CD14-positive monocyte (primary cell): ENCODE data around the gene FOXF2. TPM values are rescaled to one million over a fixed set of nuclear protein-coding genes. Genes with fewer than 3 reads are reported as not detected.

Experiments used
- DNase-seq, 3 donors: peaks; one replicate each; pipeline ENCODE4 v3.0.0-alpha.2; 2011 to 2022
- H2AFZ ChIP-seq: 2 replicates; pipeline ENCODE4 v1.6.0; 2012; ENCODE audit warnings: mild to moderate bottlenecking, low read depth, low read length, inconsistent platforms; ENCODE audit not compliant: insufficient read depth, poor library complexity, severe bottlenecking
- H3K27ac ChIP-seq, 2 donors: 1 replicate in 1 of 2; 2 replicates in 1 of 2; pipeline ENCODE4 v1.5.1; 2012 to 2013; ENCODE audit warnings: low read length in 2 of 2, control low read depth in 1 of 2, inconsistent platforms in 1 of 2, low read depth in 1 of 2, mild to moderate bottlenecking in 1 of 2
- H3K27me3 ChIP-seq, 2 donors: one replicate each; pipeline versions ENCODE4 v1.6.0 to v1.6.1; 2011 to 2013; ENCODE audit warnings: low read length in 2 of 2; ENCODE audit not compliant: control insufficient read depth in 2 of 2, insufficient read depth in 2 of 2
- H3K36me3 ChIP-seq, 2 donors: replicated peaks in 1 of 2; 1 replicate in 1 of 2; 2 replicates in 1 of 2; pipeline versions ENCODE4 v1.5.1 to v1.6.1; 2012 to 2013; ENCODE audit warnings: low read length in 2 of 2, control low read depth in 1 of 2, inconsistent platforms in 1 of 2, mild to moderate bottlenecking in 1 of 2; ENCODE audit not compliant: insufficient read depth in 2 of 2, control insufficient read depth in 1 of 2
- H3K4me1 ChIP-seq, 2 donors: 1 replicate in 1 of 2; 2 replicates in 1 of 2; pipeline versions ENCODE4 v1.5.1 to v1.6.1; 2012 to 2013; ENCODE audit warnings: low read length in 2 of 2, control low read depth in 1 of 2, inconsistent platforms in 1 of 2, mild to moderate bottlenecking in 1 of 2, moderate library complexity in 1 of 2; ENCODE audit not compliant: insufficient read depth in 2 of 2, control insufficient read depth in 1 of 2
- H3K4me2 ChIP-seq: replicated peaks from 2 replicates; pipeline ENCODE3; 2012; ENCODE audit warnings: low read length, moderate library complexity, mild to moderate bottlenecking; ENCODE audit not compliant: poor library complexity, severe bottlenecking; ENCODE audit errors: extremely low read depth
- H3K4me3 ChIP-seq, 3 experiments: fragments of 200-600 bp in 1 of 3; sonication (generic) in 1 of 3; replicated peaks in 1 of 3; 1 replicate in 2 of 3; 2 replicates in 1 of 3; pipeline ENCODE4 v1.5.1; 2011 to 2013; ENCODE audit warnings: low read length in 3 of 3, mild to moderate bottlenecking in 3 of 3, control low read depth in 2 of 3, low read depth in 2 of 3, inconsistent platforms in 1 of 3, moderate library complexity in 1 of 3
- H3K79me2 ChIP-seq: 2 replicates; pipeline ENCODE4 v1.6.0; 2012; ENCODE audit warnings: mild to moderate bottlenecking, control low read depth, inconsistent platforms, low read length, moderate library complexity; ENCODE audit not compliant: insufficient read depth
- H3K9ac ChIP-seq: 2 replicates; pipeline ENCODE4 v1.6.0; 2017; ENCODE audit warnings: low read length, mild to moderate bottlenecking; ENCODE audit not compliant: insufficient read depth, poor library complexity, severe bottlenecking
- H3K9me3 ChIP-seq, 2 donors: replicated peaks in 1 of 2; 1 replicate in 1 of 2; 2 replicates in 1 of 2; pipeline versions ENCODE4 v1.5.1 to v1.6.1; 2012 to 2013; ENCODE audit warnings: low read length in 2 of 2, control low read depth in 1 of 2; ENCODE audit not compliant: control insufficient read depth in 1 of 2, insufficient read depth in 1 of 2
- H4K20me1 ChIP-seq: 2 replicates; pipeline ENCODE4 v1.6.0; 2012; ENCODE audit warnings: mild to moderate bottlenecking, low read length, control low read depth, moderate library complexity; ENCODE audit not compliant: insufficient read depth
- H3K27ac Mint-ChIP-seq, 7 donors: one replicate each; pipeline ENCODE4 v1.8.0; 2020; ENCODE audit warnings: mild to moderate bottlenecking in 7 of 7, mixed read lengths in 7 of 7, moderate library complexity in 6 of 7, inconsistent platforms in 2 of 7
- H3K27me3 Mint-ChIP-seq, 3 donors: one replicate each; pipeline ENCODE4 v1.8.0; 2021 to 2022; ENCODE audit warnings: low read depth in 3 of 3, mild to moderate bottlenecking in 3 of 3, mixed read lengths in 3 of 3, moderate library complexity in 3 of 3, inconsistent platforms in 1 of 3
- H3K36me3 Mint-ChIP-seq, 2 donors: one replicate each; pipeline ENCODE4 v1.8.0; 2020; ENCODE audit warnings: mixed read lengths in 2 of 2, inconsistent platforms in 1 of 2, mild to moderate bottlenecking in 1 of 2
- H3K4me1 Mint-ChIP-seq: one replicate; pipeline ENCODE4 v1.8.0; 2020; ENCODE audit warnings: mild to moderate bottlenecking, mixed read lengths
- H3K4me3 Mint-ChIP-seq, 2 donors: one replicate each; pipeline ENCODE4 v1.8.0; 2020; ENCODE audit warnings: mild to moderate bottlenecking in 2 of 2, mixed read lengths in 2 of 2, moderate library complexity in 1 of 2
- H3K9me3 Mint-ChIP-seq, 7 donors: one replicate each; pipeline ENCODE4 v1.8.0; 2020 to 2022; ENCODE audit warnings: mixed read lengths in 7 of 7, mild to moderate bottlenecking in 6 of 7, moderate library complexity in 6 of 7, inconsistent platforms in 2 of 7
- CTCF ChIP-seq: fragments of 200-600 bp; IDR thresholded peaks from one replicate; pipeline ENCODE4 v1.8.0; 2022; ENCODE audit warnings: antibody characterized with exemption, mild to moderate bottlenecking
- WGBS: methylation state at CpG from one replicate; pipeline ENCODE4 v1.1.5; 2013; ENCODE audit warnings: missing lambda C conversion rate; ENCODE audit not compliant: insufficient coverage; 5-methylcytosine and 5-hydroxymethylcytosine counted together
- intact Hi-C, 2 donors: fragments of 100-400 bp; cut with micrococcal nuclease; formaldehyde crosslinking; loops; one replicate each; pipeline versions ENCODE4 v1.15.0 to v1.15.1; 2023
- polyA plus RNA-seq, 3 donors: library from polyadenylated mRNA; depleted of rRNA in 1 of 3; unstranded in 2 of 3; stranded (reverse) in 1 of 3; fragments of 300-500 nt in 2 of 3; fragments of >200 nt in 1 of 3; fragmentation: Illumina TruSeq in 2 of 3; gene quantifications; 1 replicate in 2 of 3; 2 replicates in 1 of 3; pipeline ENCODE4 v1.2.3, GENCODE V29; 2012 to 2021

Gene FOXF2
- polyA plus RNA-seq, 3 donors: 0.03 TPM; not detected in 2

- H3K9me3 Mint-ChIP-seq: peaks cover 0 to 2% (median 0%) of the 10 kb centered on the region in 7 donors
- DNase-seq: no peak
- H3K27me3 ChIP-seq: peaks cover 13 to 31% of the 10 kb centered on the region in 2 donors
Measured at GRCh38 chr6:1362643-1363042, 26.7 kb upstream of the FOXF2 start.

GRCh38 chr6:1363298-1363697 is 26.1 kb upstream of the FOXF2 start:
- TF ChIP-seq CTCF: no peak
- WGBS: 73% methylated on average over 2 of the region's 4 CpGs
- no peak overlapping the region for H2AFZ ChIP-seq
- Mint-ChIP-seq H3K27ac (no peak overlapping the region), H3K4me1 (no peaks in the 10 kb centered on the region), H3K9me3 (peaks cover 0 to 2% (median 0%) of the 10 kb centered on the region in 7 donors), H3K27me3 (peaks cover 22 to 38% (median 25%) of the 10 kb centered on the region in 3 donors), H3K4me3 (peak overlapping the region in 1 of 2 donors; percentile 47), H3K36me3 (no peaks in the 10 kb centered on the region)
- no peak overlapping the region for H3K4me2 ChIP-seq
- no peak overlapping the region for H3K27ac ChIP-seq
- intact Hi-C loops: no loop called here
- H3K27me3 ChIP-seq: peaks cover 13 to 32% of the 10 kb centered on the region in 2 donors
- no peaks in the 10 kb centered on the region for H4K20me1 ChIP-seq
- H3K79me2 ChIP-seq: no peaks in the 10 kb centered on the region
- H3K36me3 ChIP-seq: no peaks in the 10 kb centered on the region
- no peaks in the 10 kb centered on the region for H3K9me3 ChIP-seq
- H3K4me3 ChIP-seq: no peak overlapping the region
- no peak overlapping the region for H3K9ac ChIP-seq
- DNase-seq: peak in 1 of 3 donors; percentile 72
- no peaks in the 10 kb centered on the region for H3K4me1 ChIP-seq

More at GRCh38 chr6:1362643-1363042, 26.7 kb upstream of the FOXF2 start:
- Histone ChIP-seq H3K4me2 (no peak overlapping the region), H3K27ac (no peak overlapping the region), H3K9ac (no peak overlapping the region), H3K4me3 (no peak overlapping the region), H3K4me1 (no peaks in the 10 kb centered on the region), H4K20me1 (no peaks in the 10 kb centered on the region), H3K9me3 (no peaks in the 10 kb centered on the region), H3K36me3 (no peaks in the 10 kb centered on the region), H3K79me2 (no peaks in the 10 kb centered on the region), H2AFZ (no peak overlapping the region)
- peaks cover 18 to 35% (median 19%) of the 10 kb centered on the region in 3 donors for H3K27me3 Mint-ChIP-seq
- WGBS: 62% methylated on average over 3 of the region's 9 CpGs
- no peaks in the 10 kb centered on the region for H3K4me1 Mint-ChIP-seq
- H3K4me3 Mint-ChIP-seq: no peak overlapping the region
- H3K27ac Mint-ChIP-seq: no peak overlapping the region
- no peak for TF ChIP-seq CTCF
- no peaks in the 10 kb centered on the region for H3K36me3 Mint-ChIP-seq
- intact Hi-C loops: no loop called here
